Measurements from ENCODE around the gene NR1H2. TPM values are rescaled to one million over a fixed set of nuclear protein-coding genes. Genes with fewer than 3 reads are reported as not detected.
A peak's percentile ranks its signal among the peaks of the same experiment; 100 is the strongest.
"Not testable (repeated sequence)": the region's sequence is repeated elsewhere in the genome, so short reads cannot be mapped to it uniquely, and the experiment has no call there.

The NR1H2 gene
- total and polyA plus RNA-seq, 2 experiments from 2014 or later, result 102 to 140 TPM

GRCh38 chr19:50341091-50341564, 35.1 kb upstream of the NR1H2 start:
- no peaks in the 10 kb centered on the region for H3F3A ChIP-seq (ENCODE audit: insufficient read depth)
- no peaks in the 10 kb centered on the region for H3K9me2 ChIP-seq (ENCODE audit: insufficient read depth)
- H3K9me3 ChIP-seq (ENCODE audit: low read depth), result no peaks in the 10 kb centered on the region
- 47 to 52% methylated on average over 3 of the region's 3 CpGs for WGBS, 2 experiments (ENCODE audit: low coverage in 1 of 2, low lambda C conversion rate in 2 of 2, missing lambda C conversion rate in 2 of 2)
- DNase-seq, result no peak
- H2AFZ ChIP-seq, result no peak overlapping the region
- no peak overlapping the region for H3K4me3 ChIP-seq
- no peak overlapping the region for H3K9ac ChIP-seq
- H3K36me3 ChIP-seq (ENCODE audit: low read depth), result no peaks in the 10 kb centered on the region
- H4K20me1 ChIP-seq (ENCODE audit: insufficient read depth), result no peaks in the 10 kb centered on the region
- H3K4me1 ChIP-seq (ENCODE audit: insufficient read depth), result no peaks in the 10 kb centered on the region
- TF ChIP-seq EZH2 (IDR thresholded peaks at IDR 0.05; ENCODE audit: insufficient read depth, poor library complexity, severe bottlenecking) (no peak), EZH2phosphoT487 (IDR thresholded peaks at IDR 0.05; ENCODE audit: insufficient read depth, low read depth) (no peak)
- no peak overlapping the region for H3K27ac ChIP-seq
- in situ Hi-C loops (cut with MboI), result no loop called here
- H3K27me3 ChIP-seq (replicated peaks; ENCODE audit: insufficient read depth), result no peaks in the 10 kb centered on the region
- H3K79me2 ChIP-seq (ENCODE audit: insufficient read depth), result no peaks in the 10 kb centered on the region
- H3K4me2 ChIP-seq (ENCODE audit: unreplicated experiment), result no peak overlapping the region

GRCh38 chr19:50344661-50345318, 31.5 kb upstream of the NR1H2 start:
- H3K4me3 ChIP-seq, result no peak overlapping the region
- H3K36me3 ChIP-seq (ENCODE audit: low read depth), result no peaks in the 10 kb centered on the region
- no peaks in the 10 kb centered on the region for H4K20me1 ChIP-seq (ENCODE audit: insufficient read depth)
- no peak overlapping the region for H2AFZ ChIP-seq
- H3K9me3 ChIP-seq (ENCODE audit: low read depth), result no peaks in the 10 kb centered on the region
- WGBS, 2 experiments (ENCODE audit: low coverage in 1 of 2, low lambda C conversion rate in 2 of 2, missing lambda C conversion rate in 2 of 2), result 15 to 22% methylated on average over 8 of the region's 8 CpGs
- H3K9ac ChIP-seq, result no peak overlapping the region
- no peaks in the 10 kb centered on the region for H3F3A ChIP-seq (ENCODE audit: insufficient read depth)
- H3K79me2 ChIP-seq (ENCODE audit: insufficient read depth), result no peaks in the 10 kb centered on the region
- in situ Hi-C loops (cut with MboI), result no loop called here
- no peak overlapping the region for H3K27ac ChIP-seq
- H3K27me3 ChIP-seq (replicated peaks; ENCODE audit: insufficient read depth), result 0 out of 2 replicates have a peak, but pooled peaks cover 5% of the 10 kb centered on the region
- H3K4me1 ChIP-seq (ENCODE audit: insufficient read depth), result no peaks in the 10 kb centered on the region
- no peak for DNase-seq
- H3K9me2 ChIP-seq (ENCODE audit: insufficient read depth), result no peaks in the 10 kb centered on the region
- no peak for TF ChIP-seq EZH2phosphoT487 (IDR thresholded peaks at IDR 0.05; ENCODE audit: insufficient read depth, low read depth)
- no peak for TF ChIP-seq EZH2 (IDR thresholded peaks at IDR 0.05; ENCODE audit: insufficient read depth, poor library complexity, severe bottlenecking)
- H3K4me2 ChIP-seq (ENCODE audit: unreplicated experiment), result no peak overlapping the region

GRCh38 chr19:50347089-50347581, 29.1 kb upstream of the NR1H2 start:
- WGBS, 2 experiments (ENCODE audit: low coverage in 1 of 2, low lambda C conversion rate in 2 of 2, missing lambda C conversion rate in 2 of 2), result 36 to 44% methylated on average over 8 of the region's 8 CpGs
- H3K4me1 ChIP-seq (ENCODE audit: insufficient read depth); H3K27ac ChIP-seq; H3K9ac ChIP-seq; H3F3A ChIP-seq (ENCODE audit: insufficient read depth); DNase-seq; H3K36me3 ChIP-seq (ENCODE audit: low read depth); H3K4me2 ChIP-seq (ENCODE audit: unreplicated experiment); H2AFZ ChIP-seq; H3K27me3 ChIP-seq (replicated peaks; ENCODE audit: insufficient read depth); in situ Hi-C loops (cut with MboI); H3K79me2 ChIP-seq (ENCODE audit: insufficient read depth); H4K20me1 ChIP-seq (ENCODE audit: insufficient read depth); H3K4me3 ChIP-seq; H3K9me2 ChIP-seq (ENCODE audit: insufficient read depth); H3K9me3 ChIP-seq (ENCODE audit: low read depth): not testable (repeated sequence)

GRCh38 chr19:50349277-50350057, 26.8 kb upstream of the NR1H2 start:
- H3K4me2 ChIP-seq (ENCODE audit: unreplicated experiment), result no peak overlapping the region
- H4K20me1 ChIP-seq (ENCODE audit: insufficient read depth), result no peaks in the 10 kb centered on the region
- H3K4me1 ChIP-seq (ENCODE audit: insufficient read depth), result no peaks in the 10 kb centered on the region
- DNase-seq, result no peak
- no peak overlapping the region for H3K4me3 ChIP-seq
- no peaks in the 10 kb centered on the region for H3F3A ChIP-seq (ENCODE audit: insufficient read depth)
- no peak overlapping the region for H3K9ac ChIP-seq
- no peaks in the 10 kb centered on the region for H3K9me2 ChIP-seq (ENCODE audit: insufficient read depth)
- H3K36me3 ChIP-seq (ENCODE audit: low read depth), result no peaks in the 10 kb centered on the region
- H3K27me3 ChIP-seq (replicated peaks; ENCODE audit: insufficient read depth), result 0 out of 2 replicates have a peak, but pooled peaks cover 9% of the 10 kb centered on the region
- no peaks in the 10 kb centered on the region for H3K79me2 ChIP-seq (ENCODE audit: insufficient read depth)
- H3K27ac ChIP-seq, result no peak overlapping the region
- in situ Hi-C loops (cut with MboI), result loop anchor here (25.0 kb wide), 2 partner anchors 438 to 563 kb away; partner anchors contain the start of genes ACP4 and KLK4
- no peak for TF ChIP-seq EZH2 (IDR thresholded peaks at IDR 0.05; ENCODE audit: insufficient read depth, poor library complexity, severe bottlenecking)
- TF ChIP-seq EZH2phosphoT487 (IDR thresholded peaks at IDR 0.05; ENCODE audit: insufficient read depth, low read depth), result no peak
- WGBS, 2 experiments (ENCODE audit: low coverage in 1 of 2, low lambda C conversion rate in 2 of 2, missing lambda C conversion rate in 2 of 2), result 44 to 53% methylated on average over 20 to 22 of the region's 22 CpGs
- 0 out of 2 replicates have a peak overlapping the region, but pooled peaks have one; percentile 41 for H2AFZ ChIP-seq
- H3K9me3 ChIP-seq (ENCODE audit: low read depth), result no peaks in the 10 kb centered on the region

Measured in GM23248 (cell line).